GM15510 (cell line): ENCODE measurements around the gene COBLL1.

ENCODE experiments used
- POLR2A ChIP-seq: IDR thresholded peaks from 3 replicates; pipeline ENCODE4 v1.6.1; 2011; ENCODE audit warnings: borderline replicate concordance; ENCODE audit not compliant: insufficient read length; ENCODE audit errors: extremely low read depth

The COBLL1 gene

DNA sequence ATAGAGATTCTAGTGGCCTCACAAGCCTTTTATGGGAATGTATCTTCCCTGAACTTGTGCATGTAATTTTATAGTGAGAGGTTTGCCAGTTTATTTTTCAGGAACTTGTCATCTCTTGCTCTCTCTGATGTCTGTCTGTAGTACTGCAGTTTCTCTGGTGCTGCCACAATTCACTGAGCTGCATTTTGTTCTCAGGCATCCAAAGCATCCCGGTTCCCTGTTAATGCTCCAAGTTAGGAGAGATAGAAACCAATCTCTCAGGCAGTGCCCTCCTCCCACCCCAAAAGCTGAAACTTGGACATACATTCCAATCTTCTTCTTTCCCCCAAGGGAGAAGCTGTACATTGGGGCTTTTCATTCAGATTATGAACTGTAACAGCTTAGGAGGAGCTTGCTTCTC lies 190.3 kb downstream of the COBLL1 start:
- no peak for TF ChIP-seq POLR2A

DNA sequence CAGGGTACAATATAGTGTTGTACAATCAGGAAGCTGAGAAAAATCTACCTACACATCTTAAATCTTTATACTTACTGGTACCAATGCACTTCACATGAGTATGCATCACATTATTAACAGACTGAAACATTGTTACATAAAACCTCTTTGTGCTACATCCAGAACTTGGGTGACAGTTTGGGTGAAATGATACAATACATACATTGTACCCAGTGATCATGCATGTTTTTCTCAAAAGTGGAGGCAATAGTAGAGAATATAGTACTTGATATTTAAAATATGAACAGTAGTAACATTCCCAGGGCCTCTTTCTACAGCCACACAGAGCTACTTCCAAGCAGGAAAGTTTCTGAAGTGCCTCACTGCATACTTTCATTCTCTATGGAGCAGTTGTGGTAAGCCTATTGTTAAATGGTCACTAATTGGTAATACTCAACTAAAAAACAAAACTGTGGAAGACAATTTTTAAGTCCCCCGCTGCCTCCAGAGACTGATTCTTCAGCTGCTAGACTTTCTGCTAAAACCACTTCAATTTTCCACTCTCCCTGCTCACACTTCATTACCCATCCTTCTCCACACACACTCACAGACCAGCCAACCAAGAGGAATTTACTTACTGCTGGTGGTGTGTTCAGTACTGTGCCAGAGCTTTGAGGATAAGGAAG lies 197.5 kb downstream of the COBLL1 start:
- TF ChIP-seq POLR2A: no peak

DNA sequence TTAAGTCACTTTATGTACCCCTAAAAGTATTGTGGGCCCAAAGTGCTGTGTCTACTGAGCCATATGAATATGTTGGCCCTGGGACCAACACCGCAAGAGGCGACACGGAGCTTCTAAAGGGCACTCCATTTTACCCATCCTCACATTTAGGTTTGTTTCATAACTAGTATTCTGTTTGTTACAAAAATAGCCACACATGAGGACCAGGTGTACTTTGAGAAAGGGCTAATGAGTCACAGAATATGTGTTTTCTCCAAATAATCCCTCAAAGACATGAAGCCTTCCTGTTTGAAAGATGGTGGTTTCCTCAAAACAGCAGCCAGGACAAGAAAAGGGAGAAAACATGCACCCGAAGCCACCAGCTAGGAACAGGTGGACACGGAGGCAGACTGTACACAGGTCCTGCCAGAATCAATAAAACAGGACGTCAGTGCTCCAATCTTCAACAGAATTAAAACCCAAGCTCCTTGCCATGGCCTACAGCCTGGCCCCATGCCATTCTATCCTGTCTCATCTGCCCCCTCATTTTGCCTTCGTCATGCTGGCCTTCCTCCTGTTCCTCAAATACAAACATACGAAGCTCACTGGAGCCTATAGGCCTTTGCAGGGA lies 198.6 kb downstream of the COBLL1 start:
- no peak for TF ChIP-seq POLR2A

DNA sequence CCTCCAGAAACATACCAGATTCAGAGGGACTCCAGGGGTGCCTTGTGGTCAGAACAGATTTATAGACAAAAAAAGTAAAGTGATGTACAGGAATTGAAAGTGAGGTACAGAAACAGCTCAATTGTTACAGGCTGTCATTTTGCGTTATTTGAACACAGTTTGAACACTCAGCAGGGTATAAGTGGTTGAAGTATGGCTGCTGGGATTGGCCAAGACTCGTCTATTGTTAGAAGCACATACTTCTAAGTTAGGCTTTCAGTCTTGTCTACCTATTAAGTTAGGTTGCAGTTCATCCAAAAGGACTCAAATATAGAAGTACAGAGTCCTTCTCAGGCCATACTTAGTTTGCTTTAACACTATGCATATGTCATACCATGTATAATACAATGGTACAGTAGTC lies 199.4 kb downstream of the COBLL1 start:
- TF ChIP-seq POLR2A: no peak
